Endothelial cell of umbilical vein (primary cell): ENCODE measurements around the gene TRIM62. TPM values are rescaled to one million over a fixed set of nuclear protein-coding genes. Genes with fewer than 3 reads are reported as not detected.

ENCODE experiments used
- BruUV-seq: library from RNA; stranded (reverse); fragments of 400-500 nt; replicated peaks from 2 replicates; lab custom pipeline; 2021; lab: Mats Ljungman, UMichigan
- CTCF ChIA-PET: fragments of 300-600, 350-600 bp; sonication (Branson Sonifier 250); formaldehyde crosslinking; loops from one replicate; lab custom pipeline; 2021; ENCODE audit warnings: antibody characterized with exemption, inconsistent platforms; lab: Charles Lee
- POLR2A ChIA-PET: fragments of 300-600, 350-600 bp; sonication (Branson Sonifier 250); formaldehyde crosslinking; loops from one replicate; lab custom pipeline; 2021; ENCODE audit warnings: antibody characterized with exemption, inconsistent platforms; lab: Charles Lee
- DNase-seq: peaks from one replicate; pipeline ENCODE4 v3.0.0-alpha.2; 2011; ENCODE audit warnings: low read depth, low spot score
- FAIRE-seq: peaks from 2 replicates; lab custom pipeline; 2011; peaks lifted over from hg19 to GRCh38; lab: Jason Lieb, UNC
- H2AFZ ChIP-seq: 2 replicates; pipeline ENCODE4 v1.6.0; 2012; ENCODE audit warnings: low read depth, low read length, control low read depth, inconsistent platforms
- H3K27ac ChIP-seq: 2 replicates; pipeline ENCODE4 v1.5.1; 2011; ENCODE audit warnings: low read depth, mild to moderate bottlenecking, control low read depth, low read length, moderate library complexity; ENCODE audit not compliant: insufficient read depth
- H3K27me3 ChIP-seq, 2 experiments: 2 replicates each; pipeline versions ENCODE4 v1.6.0 to v1.6.1; 2011; ENCODE audit warnings: low read length in 2 of 2, mixed read lengths in 1 of 2; ENCODE audit not compliant: control insufficient read depth in 2 of 2, insufficient read depth in 2 of 2
- H3K36me3 ChIP-seq, 2 experiments: 2 replicates in 1 of 2; 3 replicates in 1 of 2; pipeline ENCODE4 v1.5.1; 2011; ENCODE audit warnings: low read length in 2 of 2, mild to moderate bottlenecking in 1 of 2, moderate library complexity in 1 of 2; ENCODE audit not compliant: control insufficient read depth in 2 of 2, insufficient read depth in 2 of 2; ENCODE audit errors: extremely low read depth in 1 of 2
- H3K4me1 ChIP-seq: 3 replicates; pipeline ENCODE4 v1.5.1; 2011; ENCODE audit warnings: mild to moderate bottlenecking, low read length; ENCODE audit not compliant: control insufficient read depth, insufficient read depth; ENCODE audit errors: extremely low read depth
- H3K4me2 ChIP-seq: 2 replicates; pipeline ENCODE4 v1.6.1; 2011; ENCODE audit warnings: low read length, control low read depth, mixed read lengths; ENCODE audit not compliant: insufficient read depth
- H3K4me3 ChIP-seq, 3 experiments: fragments of 200-600 bp in 1 of 3; sonication (generic), shearing (Covaris generic) in 1 of 3; replicated peaks in 1 of 3; 2 replicates each; pipeline ENCODE4 v1.5.1; 2011 to 2016; ENCODE audit warnings: control low read depth in 3 of 3, low read length in 3 of 3, mild to moderate bottlenecking in 2 of 3, inconsistent platforms in 1 of 3, low read depth in 1 of 3, moderate library complexity in 1 of 3; ENCODE audit not compliant: insufficient read depth in 1 of 3
- H3K79me2 ChIP-seq: 2 replicates; pipeline ENCODE4 v1.6.0; 2012; ENCODE audit warnings: low read length, inconsistent platforms; ENCODE audit not compliant: control insufficient read depth, insufficient read depth
- H3K9ac ChIP-seq: replicated peaks from 2 replicates; pipeline ENCODE3; 2011; ENCODE audit warnings: low read length, control low read depth; ENCODE audit not compliant: insufficient read depth; ENCODE audit errors: extremely low read depth
- H3K9me1 ChIP-seq: replicated peaks from 3 replicates; pipeline ENCODE4 v1.6.0; 2011; ENCODE audit warnings: mild to moderate bottlenecking, low read length; ENCODE audit not compliant: control insufficient read depth, insufficient read depth; ENCODE audit errors: extremely low read depth
- H3K9me3 ChIP-seq: replicated peaks from 2 replicates; pipeline ENCODE4 v1.5.1; 2012; ENCODE audit warnings: low read length, inconsistent platforms; ENCODE audit not compliant: control insufficient read depth, insufficient read depth
- H4K20me1 ChIP-seq: replicated peaks from 2 replicates; pipeline ENCODE3; 2011; ENCODE audit warnings: mild to moderate bottlenecking, low read length; ENCODE audit not compliant: control insufficient read depth, insufficient read depth; ENCODE audit errors: extremely low read depth
- EZH2 ChIP-seq: IDR thresholded peaks from 2 replicates; pipeline ENCODE4 v1.6.1; 2012; ENCODE audit warnings: borderline replicate concordance, low read depth, mild to moderate bottlenecking, moderate library complexity, low read length, inconsistent platforms; ENCODE audit not compliant: severe bottlenecking
- FOS ChIP-seq: IDR thresholded peaks from 2 replicates; pipeline ENCODE4 v1.6.1; 2011; ENCODE audit warnings: mild to moderate bottlenecking, low read length, moderate library complexity, borderline replicate concordance; ENCODE audit not compliant: insufficient read depth
- JUN ChIP-seq: IDR thresholded peaks from 2 replicates; pipeline ENCODE4 v1.6.1; 2011; ENCODE audit warnings: borderline replicate concordance, low read depth; ENCODE audit not compliant: insufficient read length, insufficient read depth
- MYC ChIP-seq: IDR thresholded peaks from one replicate; pipeline ENCODE4 v1.6.1; 2011; ENCODE audit warnings: mild to moderate bottlenecking, low read depth, low read length
- POLR2A ChIP-seq: IDR thresholded peaks from 2 replicates; pipeline ENCODE4 v1.6.1; 2012; ENCODE audit warnings: low read depth, mild to moderate bottlenecking, control low read depth, low read length
- POLR2AphosphoS5 ChIP-seq: IDR thresholded peaks from 2 replicates; pipeline ENCODE4 v1.6.1; 2012; ENCODE audit warnings: low read depth, mild to moderate bottlenecking, control low read depth, low read length, moderate library complexity; ENCODE audit not compliant: insufficient read depth
- dilution Hi-C: fragments of 300-500 bp; cut with MboI; formaldehyde crosslinking; loops from one replicate; pipeline ENCODE4 v1.15.0; 2019; ENCODE audit warnings: low sequenced_read_pairs; ENCODE audit not compliant: extremely low pct_ligation_motif_present
- intact Hi-C: fragments of 100-400 bp; cut with micrococcal nuclease; formaldehyde crosslinking; loops from one replicate; pipeline ENCODE4 v1.10.0; 2022
- polyA plus RNA-seq, 4 experiments: library from polyadenylated mRNA; depleted of rRNA in 3 of 4; stranded (reverse) in 3 of 4; unstranded in 1 of 4; fragments of >200 nt; gene quantifications; 2 replicates each; pipeline versions ENCODE4 v1.2.1 to v1.2.3, GENCODE V29; 2011 to 2012; ENCODE audit warnings: missing spikeins in 1 of 4
- total RNA-seq: library from RNA; stranded (reverse); gene quantifications from 2 replicates; pipeline ENCODE4 v1.2.3, GENCODE V29; 2021
- TF ChIP-seq, protein P1 (sequence below): IDR thresholded peaks from 2 replicates; pipeline ENCODE4 v1.6.1; 2011; ENCODE audit not compliant: insufficient read depth, insufficient read length
- TF ChIP-seq, protein P2 (sequence below), 2 donors: IDR thresholded peaks; 1 replicate in 1 of 2; 2 replicates in 1 of 2; pipeline ENCODE4 v1.5.1; 2011; ENCODE audit warnings: low read length in 2 of 2, mild to moderate bottlenecking in 2 of 2, moderate library complexity in 2 of 2, control low read depth in 1 of 2, inconsistent platforms in 1 of 2, low read depth in 1 of 2; ENCODE audit not compliant: insufficient read depth in 1 of 2; ENCODE audit errors: extremely low read depth in 1 of 2

Gene TRIM62
- total and polyA plus RNA-seq, 2 donors (not counting 3 experiments of a cell fraction or from before 2014, with no cell fraction given) = 8.3 to 9.3 TPM

DNA sequence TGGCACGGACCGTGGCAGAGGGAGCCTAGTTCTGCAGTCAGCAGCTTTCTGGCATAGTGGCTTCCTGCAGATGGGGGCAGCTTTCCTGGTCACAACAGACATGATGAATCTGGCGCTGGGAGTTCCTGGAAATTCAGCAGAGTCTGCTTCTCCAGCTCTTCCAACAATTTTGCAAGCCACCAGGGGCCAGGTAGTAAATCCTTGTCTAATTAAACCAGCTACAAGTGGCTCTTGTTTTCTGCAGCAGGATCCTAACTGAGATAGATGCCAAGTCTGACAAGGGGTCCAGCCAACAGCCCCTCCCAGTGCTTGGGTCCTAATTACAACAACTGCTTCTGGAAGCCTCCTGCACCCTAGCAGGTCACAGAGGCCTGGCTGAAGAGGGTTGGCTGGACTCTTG, 35.8 kb downstream of the TRIM62 start:
- Histone ChIP-seq H2AFZ (no peak overlapping the region), H3K27me3 (no peaks in the 10 kb centered on the region), H3K4me1 (no peaks in the 10 kb centered on the region), H3K4me2 (no peak overlapping the region), H3K79me2 (no peaks in the 10 kb centered on the region), H3K9ac (no peak overlapping the region), H3K4me3 (no peak overlapping the region), H3K9me3 (no peaks in the 10 kb centered on the region), H4K20me1 (no peaks in the 10 kb centered on the region), H3K27ac (no peak overlapping the region), H3K9me1 (no peaks in the 10 kb centered on the region), H3K36me3 (peaks cover 0 to 35% of the 10 kb centered on the region in 2 experiments)
- dilution Hi-C loops = no loop called here
- ChIA-PET CTCF (interaction anchor here (0.9 to 1.4 kb wide), 2 partner anchors 19 to 149 kb away, joined by 3 to 4 read pairs; no protein-coding TSS in a partner anchor), POLR2A (no interaction called here)
- no TSS peak for BruUV-seq
- intact Hi-C loops = no loop called here
- DNase-seq = no peak
- FAIRE-seq = no peak
- TF ChIP-seq POLR2A (no peak), FOS (no peak), JUN (no peak), EZH2 (no peak), POLR2AphosphoS5 (no peak), MYC (no peak)
- TF ChIP-seq, protein P1, sequence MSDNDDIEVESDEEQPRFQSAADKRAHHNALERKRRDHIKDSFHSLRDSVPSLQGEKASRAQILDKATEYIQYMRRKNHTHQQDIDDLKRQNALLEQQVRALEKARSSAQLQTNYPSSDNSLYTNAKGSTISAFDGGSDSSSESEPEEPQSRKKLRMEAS = no peak
- TF ChIP-seq, protein P2, sequence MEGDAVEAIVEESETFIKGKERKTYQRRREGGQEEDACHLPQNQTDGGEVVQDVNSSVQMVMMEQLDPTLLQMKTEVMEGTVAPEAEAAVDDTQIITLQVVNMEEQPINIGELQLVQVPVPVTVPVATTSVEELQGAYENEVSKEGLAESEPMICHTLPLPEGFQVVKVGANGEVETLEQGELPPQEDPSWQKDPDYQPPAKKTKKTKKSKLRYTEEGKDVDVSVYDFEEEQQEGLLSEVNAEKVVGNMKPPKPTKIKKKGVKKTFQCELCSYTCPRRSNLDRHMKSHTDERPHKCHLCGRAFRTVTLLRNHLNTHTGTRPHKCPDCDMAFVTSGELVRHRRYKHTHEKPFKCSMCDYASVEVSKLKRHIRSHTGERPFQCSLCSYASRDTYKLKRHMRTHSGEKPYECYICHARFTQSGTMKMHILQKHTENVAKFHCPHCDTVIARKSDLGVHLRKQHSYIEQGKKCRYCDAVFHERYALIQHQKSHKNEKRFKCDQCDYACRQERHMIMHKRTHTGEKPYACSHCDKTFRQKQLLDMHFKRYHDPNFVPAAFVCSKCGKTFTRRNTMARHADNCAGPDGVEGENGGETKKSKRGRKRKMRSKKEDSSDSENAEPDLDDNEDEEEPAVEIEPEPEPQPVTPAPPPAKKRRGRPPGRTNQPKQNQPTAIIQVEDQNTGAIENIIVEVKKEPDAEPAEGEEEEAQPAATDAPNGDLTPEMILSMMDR (IDR thresholded peaks at IDR 0.05; ENCODE audit: extremely low read depth in 1 of 2, insufficient read depth in 1 of 2, low read depth in 1 of 2, low read length in 2 of 2) = no peak
